SH-SY5Y (cell line): ENCODE data around the gene CCER1.

ENCODE experiments used
- GATA2 ChIP-seq: IDR thresholded peaks from 2 replicates; pipeline ENCODE4 v1.6.1; 2011; ENCODE audit warnings: mild to moderate bottlenecking, low read depth, low read length
- GATA3 ChIP-seq: IDR thresholded peaks from 2 replicates; pipeline ENCODE4 v1.6.1; 2011; ENCODE audit warnings: low read depth, mild to moderate bottlenecking, low read length, moderate library complexity

GRCh38 chr12:90972226-90972625 lies 17.2 kb upstream of the CCER1 start:
- no peak for TF ChIP-seq GATA3
- TF ChIP-seq GATA2 = no peak
